SH-SY5Y (cell line): ENCODE data around the gene TTLL13.

Source experiments
- GATA2 ChIP-seq: IDR thresholded peaks from 2 replicates; pipeline ENCODE4 v1.6.1; 2011; ENCODE audit warnings: mild to moderate bottlenecking, low read depth, low read length
- GATA3 ChIP-seq: IDR thresholded peaks from 2 replicates; pipeline ENCODE4 v1.6.1; 2011; ENCODE audit warnings: low read depth, mild to moderate bottlenecking, low read length, moderate library complexity

The TTLL13 gene

DNA sequence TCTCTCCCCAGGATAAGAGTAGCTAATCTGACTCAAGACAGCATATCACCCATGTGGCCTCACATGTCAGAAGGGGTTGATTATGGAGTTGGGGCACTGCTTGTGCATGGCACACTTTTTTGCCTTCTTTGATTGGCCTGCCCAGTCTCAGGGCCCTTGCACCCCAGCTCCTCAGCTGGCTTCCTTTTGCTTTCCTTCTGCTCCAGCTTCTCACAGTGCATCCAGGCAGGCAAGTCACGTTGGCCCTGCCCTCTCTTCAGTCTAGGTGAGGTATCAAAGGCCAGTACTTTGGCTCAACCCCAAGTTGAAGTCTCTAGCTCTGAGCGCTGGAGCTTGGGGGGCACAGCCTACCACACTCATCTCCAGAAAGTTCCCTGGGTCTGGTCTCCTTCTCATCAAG, 58.3 kb downstream of the TTLL13 start:
- TF ChIP-seq GATA3 (no peak), GATA2 (no peak)

DNA sequence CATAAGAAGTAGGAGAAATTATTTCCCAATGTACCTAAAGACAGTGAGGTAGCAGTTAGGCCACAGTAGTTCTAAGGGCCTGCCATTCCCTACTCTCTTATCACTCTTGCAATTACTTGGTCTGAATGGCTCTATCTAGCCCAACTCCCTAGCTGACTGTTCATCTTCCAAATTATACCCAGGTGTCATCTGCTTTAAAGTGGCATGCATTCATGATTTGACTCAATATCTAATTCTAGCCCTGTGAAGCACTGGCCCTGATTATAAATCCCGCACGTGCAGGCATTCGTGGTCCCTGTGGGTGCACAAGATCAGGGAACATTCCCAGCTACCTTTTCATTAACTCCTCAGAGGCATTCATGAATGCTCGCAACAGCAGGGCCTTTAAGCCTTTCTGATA, 59.7 kb downstream of the TTLL13 start:
- TF ChIP-seq GATA2 (no peak), GATA3 (no peak)
